Stimulated activated CD8-positive, alpha-beta memory T cell treated with anti-CD3 and anti-CD28 coated beads, Interleukin-15, amount 100 ng/mL, for 24 hours (primary cell): ENCODE results near the gene ABCA10.

Source experiments
- DNase-seq: peaks from one replicate; pipeline ENCODE4 v3.0.0-alpha.2; 2020; ENCODE audit warnings: low read depth

ABCA10 gene

GRCh38 chr17:69159418-69159817 lies 69.2 kb downstream of the ABCA10 start:
- DNase-seq: no peak

DNA sequence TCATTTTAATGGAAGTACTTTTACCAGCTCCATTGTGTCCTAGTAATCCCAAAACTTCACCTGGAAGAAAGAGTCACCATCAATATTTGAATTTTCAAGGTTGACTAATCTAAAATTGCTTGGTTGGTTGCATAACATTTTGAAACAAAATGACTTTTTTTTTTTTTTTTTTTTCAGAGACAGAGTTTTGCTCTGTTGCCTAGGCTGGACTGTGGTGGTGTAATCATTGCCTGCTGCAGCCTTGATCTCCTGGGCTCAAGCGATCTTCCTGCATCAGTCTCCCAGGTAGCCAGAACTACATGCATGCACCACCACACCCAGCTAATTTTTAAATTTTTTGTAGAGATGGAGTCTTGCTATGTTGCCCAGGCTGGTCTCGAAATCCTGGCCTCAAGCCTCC lies 74.4 kb downstream of the ABCA10 start:
- DNase-seq: no peak

DNA sequence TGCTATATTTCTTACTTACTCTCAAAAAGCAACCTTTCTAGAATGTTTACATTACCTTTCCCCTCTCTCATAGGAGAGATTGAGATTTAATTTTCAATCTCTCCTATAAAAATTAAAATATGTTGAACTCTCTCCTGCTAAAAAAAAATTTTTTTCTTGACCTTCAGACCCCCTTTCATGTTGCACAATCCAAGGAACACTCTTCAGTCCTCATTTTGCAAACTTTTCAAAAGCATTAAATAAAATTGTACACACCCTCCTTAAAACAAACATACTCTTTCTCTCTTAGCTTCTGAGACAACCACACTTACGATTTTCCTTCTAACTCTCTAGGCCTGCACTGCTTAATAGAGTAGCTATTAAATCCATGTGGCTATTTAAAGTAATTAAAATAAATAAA lies 78.3 kb downstream of the ABCA10 start:
- DNase-seq: no peak

DNA sequence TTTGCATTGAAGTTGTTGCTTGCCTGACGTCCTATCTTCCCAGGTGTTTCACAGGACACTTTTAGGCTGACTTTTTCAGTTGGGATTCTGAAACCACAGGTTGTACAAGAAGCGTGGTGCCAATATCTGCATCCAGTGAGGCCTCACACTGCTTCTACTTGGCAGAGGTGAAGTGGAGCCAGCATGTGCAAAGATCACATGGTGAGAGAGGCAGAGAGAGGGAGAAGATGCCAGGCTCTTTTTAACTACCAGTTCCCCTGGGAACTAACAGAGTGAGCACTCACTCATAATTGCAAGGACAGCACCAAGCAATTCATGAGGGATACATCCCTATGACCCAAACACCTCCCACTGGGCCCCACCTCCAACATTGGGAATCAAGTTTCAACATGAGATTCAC lies 81.2 kb downstream of the ABCA10 start:
- no peak for DNase-seq

DNA sequence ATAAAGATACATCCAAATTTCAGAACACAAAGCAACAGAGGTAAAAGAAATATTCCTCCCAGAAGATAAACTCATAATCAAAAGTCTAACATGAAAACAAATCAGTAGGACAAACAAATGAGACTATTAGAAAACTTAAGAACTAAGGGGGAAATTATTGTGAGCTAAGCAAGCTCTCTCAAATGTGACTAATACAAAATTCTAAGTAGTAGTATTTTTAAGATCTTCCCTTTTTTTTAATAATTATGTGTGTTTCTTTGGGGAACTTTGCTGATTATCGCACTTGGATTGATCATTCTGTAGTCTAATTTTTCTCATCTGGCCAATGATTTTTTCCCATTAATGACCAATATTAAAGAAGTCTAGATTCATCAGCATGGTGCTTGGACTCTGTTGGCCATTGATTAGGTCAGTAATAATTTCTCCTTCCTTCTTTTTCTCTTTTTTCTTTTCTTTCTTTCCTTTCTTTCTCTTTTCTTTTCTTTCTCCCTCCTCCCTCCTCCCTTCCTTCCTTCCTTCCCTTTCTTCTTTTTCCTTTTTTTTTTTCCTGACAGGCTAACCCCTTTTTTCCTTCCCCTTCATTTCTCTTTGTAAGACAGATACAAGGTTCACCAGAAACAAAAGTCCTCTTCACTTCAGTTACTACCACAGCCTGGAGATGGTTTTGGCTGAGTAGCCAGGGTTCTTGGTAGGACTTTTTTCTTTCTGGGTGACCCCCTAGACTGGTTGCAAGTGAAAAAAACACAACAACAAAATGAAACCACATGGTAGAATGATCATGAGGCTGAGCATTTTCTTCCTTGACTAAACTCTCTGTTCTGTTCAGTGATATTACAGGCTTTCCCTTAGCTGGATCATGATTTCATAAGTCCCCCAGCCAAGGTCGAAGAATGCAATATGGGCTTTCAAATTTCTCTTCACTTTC lies 84.0 kb downstream of the ABCA10 start:
- DNase-seq: no peak

DNA sequence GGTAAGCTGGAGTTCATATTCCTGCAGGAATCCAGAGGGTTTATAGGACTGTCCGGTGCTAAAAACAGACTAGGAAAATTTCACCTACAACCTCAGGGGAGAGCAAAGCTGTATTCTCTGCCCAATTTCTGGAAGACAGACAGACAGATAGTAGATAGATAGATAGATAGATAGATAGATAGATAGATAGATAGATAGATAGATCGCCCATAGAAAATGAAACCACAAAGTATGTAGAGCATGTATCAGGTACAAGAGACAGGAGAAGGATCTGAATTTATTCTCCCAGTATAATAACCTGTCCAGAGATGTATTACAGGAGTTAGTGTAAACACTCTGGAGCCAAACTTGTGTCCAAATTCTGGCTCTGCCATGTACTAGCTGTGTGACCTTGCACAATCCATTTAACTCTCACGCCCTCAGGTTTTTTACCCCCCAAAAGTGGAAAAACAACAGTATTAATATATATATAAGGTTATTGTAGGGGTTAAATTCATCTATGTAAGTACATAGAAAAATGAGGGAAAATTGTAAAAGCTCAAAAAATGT lies 84.9 kb downstream of the ABCA10 start:
- DNase-seq: no peak

- DNase-seq: no peak
Observed at GRCh38 chr17:69143151-69143550, 85.5 kb downstream of the ABCA10 start.

GRCh38 chr17:69142175-69142802 lies 86.3 kb downstream of the ABCA10 start:
- no peak for DNase-seq

GRCh38 chr17:69141431-69142174 lies 87.0 kb downstream of the ABCA10 start, which contains the start of gene ABCA6:
ABCA6 (minus strand) TSS chr17:69141895; CDS start chr17:69140703, 1,192 bp downstream.
- DNase-seq: no peak

GRCh38 chr17:69134112-69134511 lies 94.5 kb downstream of the ABCA10 start:
- no peak for DNase-seq

- no peak for DNase-seq
Observed at GRCh38 chr17:69130627-69131296, 97.9 kb downstream of the ABCA10 start.

DNA sequence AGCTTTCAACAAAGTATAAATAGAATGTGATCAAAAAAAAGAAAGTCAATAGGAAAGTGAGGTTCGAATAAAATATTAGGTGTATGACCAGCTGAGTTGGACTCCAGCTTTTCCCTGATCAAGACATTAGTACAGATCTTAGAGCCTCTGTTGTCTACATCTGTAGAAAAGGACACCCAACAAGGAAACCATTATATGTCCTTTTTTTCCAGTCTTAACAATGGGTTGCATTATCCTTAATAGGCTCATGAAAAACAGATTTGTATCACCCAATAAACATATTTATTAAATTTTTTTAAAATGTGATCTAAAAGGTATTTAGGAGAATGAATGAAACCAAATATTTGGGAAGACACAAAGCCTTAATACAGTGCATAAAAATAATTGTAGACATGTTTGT lies 105.0 kb downstream of the ABCA10 start:
- no peak for DNase-seq

DNA sequence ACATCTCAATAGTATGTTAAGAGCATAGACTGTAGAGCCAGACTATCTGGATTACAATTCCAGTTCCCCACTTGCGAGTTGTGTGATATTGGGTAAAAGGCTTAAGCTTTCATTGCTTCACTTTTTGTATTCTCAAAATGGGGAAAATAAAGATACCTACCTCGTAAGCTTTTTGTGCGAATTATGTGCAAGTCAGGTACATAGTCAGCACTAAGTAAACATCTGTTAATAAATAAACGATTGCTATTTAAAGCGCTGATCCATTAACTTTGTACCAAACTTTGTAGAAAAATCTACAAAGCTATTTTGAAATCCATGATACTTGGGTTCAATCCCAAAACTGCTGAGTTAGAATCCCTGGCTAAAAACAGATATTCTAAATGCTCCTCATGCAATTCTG lies 106.6 kb downstream of the ABCA10 start:
- no peak for DNase-seq

GRCh38 chr17:69117855-69118784 lies 110.5 kb downstream of the ABCA10 start:
- DNase-seq: no peak

DNA sequence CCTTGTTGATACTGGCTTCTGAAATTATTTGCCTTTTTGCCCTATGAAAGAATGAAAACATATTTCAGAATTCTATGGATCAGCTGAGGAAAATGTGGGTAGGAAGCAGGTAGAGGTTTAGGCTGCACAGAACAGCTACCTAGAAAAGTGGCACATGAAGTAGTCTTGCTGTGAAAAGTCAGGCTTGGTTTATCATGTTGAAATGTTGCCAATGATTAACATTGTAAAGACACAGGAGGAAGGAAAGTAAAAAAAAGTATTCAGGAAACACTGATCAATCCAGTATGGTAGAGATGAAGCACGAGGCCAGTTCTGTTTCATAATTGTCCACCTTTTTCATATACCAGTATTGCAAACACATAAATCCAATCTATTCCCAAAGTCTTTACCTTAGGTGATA lies 116.8 kb downstream of the ABCA10 start:
- DNase-seq: no peak

GRCh38 chr17:69105907-69106730 lies 122.5 kb downstream of the ABCA10 start:
- no peak for DNase-seq

DNA sequence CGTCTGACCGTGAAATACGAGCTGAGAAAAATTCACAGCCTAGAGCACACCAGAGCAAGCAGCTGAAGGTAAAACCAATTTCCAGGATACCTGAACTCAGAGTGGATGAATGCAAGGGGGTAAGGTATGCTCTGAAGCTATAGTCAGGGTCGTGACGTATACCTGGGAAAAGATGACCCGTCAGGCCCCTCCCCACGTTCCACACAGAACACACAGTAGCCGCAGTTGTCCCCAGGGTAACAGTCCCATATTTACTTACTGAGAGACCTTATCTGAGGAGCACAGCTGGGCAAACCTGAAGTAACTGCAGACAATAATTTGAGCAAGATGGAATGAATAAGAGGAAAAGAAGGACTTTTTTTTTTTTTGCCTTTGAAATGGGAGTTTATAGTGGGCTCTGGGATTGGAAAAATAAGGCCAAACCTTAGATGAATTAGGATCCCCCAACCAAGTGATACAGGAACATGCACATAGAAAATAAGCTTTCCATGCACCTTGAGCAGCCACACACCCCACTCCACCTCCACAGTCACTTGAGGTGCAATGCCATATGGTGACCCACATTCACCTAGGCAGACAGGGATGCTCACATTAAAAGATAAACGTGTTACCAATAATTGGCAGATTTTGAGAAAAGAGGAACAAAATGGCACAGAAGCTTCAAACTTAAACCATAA lies 124.9 kb downstream of the ABCA10 start:
- DNase-seq: no peak

DNA sequence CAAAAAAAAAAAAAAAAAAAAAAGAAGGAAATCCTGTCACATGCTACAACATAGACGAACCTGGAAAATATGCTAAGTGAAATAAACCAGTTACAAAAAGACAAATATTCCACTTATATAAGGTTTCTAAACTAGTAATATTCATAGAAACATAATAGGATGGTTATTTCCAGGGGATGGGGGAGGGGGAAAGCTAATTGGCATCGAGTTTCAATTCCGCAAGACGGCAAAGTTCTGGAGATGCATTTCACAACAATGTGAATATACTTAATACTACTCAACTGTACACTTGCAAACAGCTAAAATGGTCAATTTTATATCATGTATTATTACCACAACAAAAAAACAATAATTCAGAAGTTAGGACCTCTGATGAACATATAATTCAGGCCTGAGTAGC lies 130.0 kb downstream of the ABCA10 start:
- no peak for DNase-seq
